Activated CD4-positive, alpha-beta T cell treated with anti-CD3 and anti-CD28 coated beads for 4 hours (primary cell): Measurements from ENCODE around the gene RHOBTB3.

Experiments used
- DNase-seq, 2 donors: peaks; one replicate each; pipeline ENCODE4 v3.0.0-alpha.2; 2020

The RHOBTB3 gene

GRCh38 chr5:95843733-95844223 is 112.6 kb downstream of the RHOBTB3 start:
- no peak for DNase-seq

- DNase-seq: no peak
These were observed 114.3 kb downstream of the RHOBTB3 start for GRCh38 chr5:95845391-95845790.
